ENCODE results near the gene CLEC18A.

CLEC18A gene

GRCh38 chr16:69939821-69940585, 11.1 kb upstream of the CLEC18A start:
- Histone ChIP-seq H3K27ac (no peak overlapping the region), H3K27me3 (ENCODE audit: control insufficient read depth, insufficient read depth, low read length) (no peaks in the 10 kb centered on the region), H3K36me3 (ENCODE audit: control insufficient read depth, insufficient read depth, low read length) (no peaks in the 10 kb centered on the region), H3K9ac (no peak overlapping the region), H3K4me2 (ENCODE audit: low read length) (no peak overlapping the region), H3K9me3 (ENCODE audit: control insufficient read depth, low read length) (no peaks in the 10 kb centered on the region), H3K4me1 (no peaks in the 10 kb centered on the region), H3K79me2 (no peaks in the 10 kb centered on the region), H2AFZ (no peak overlapping the region), H3K4me3 (ENCODE audit: low read depth, low read length) (no peak overlapping the region)
- TF ChIP-seq CTCF (IDR thresholded peaks at IDR 0.05): no peak

- no peak overlapping the region for H2AFZ ChIP-seq
- H3K4me2 ChIP-seq (ENCODE audit: low read length): no peak overlapping the region
- no peaks in the 10 kb centered on the region for H3K4me1 ChIP-seq
- H3K79me2 ChIP-seq: no peaks in the 10 kb centered on the region
- no peak overlapping the region for H3K4me3 ChIP-seq (ENCODE audit: low read depth, low read length)
- H3K9ac ChIP-seq: no peak overlapping the region
- no peaks in the 10 kb centered on the region for H3K9me3 ChIP-seq (ENCODE audit: control insufficient read depth, low read length)
- no peaks in the 10 kb centered on the region for H3K27me3 ChIP-seq (ENCODE audit: control insufficient read depth, insufficient read depth, low read length)
- no peak overlapping the region for H3K27ac ChIP-seq
- H3K36me3 ChIP-seq (ENCODE audit: control insufficient read depth, insufficient read depth, low read length): no peaks in the 10 kb centered on the region
- TF ChIP-seq CTCF (IDR thresholded peaks at IDR 0.05): no peak
Measured at GRCh38 chr16:69940676-69941075, 10.5 kb upstream of the CLEC18A start.

GRCh38 chr16:69941251-69942098, 9.7 kb upstream of the CLEC18A start:
- no peak overlapping the region for H3K4me3 ChIP-seq (ENCODE audit: low read depth, low read length)
- no peak for TF ChIP-seq CTCF (IDR thresholded peaks at IDR 0.05)
- H3K27me3 ChIP-seq (ENCODE audit: control insufficient read depth, insufficient read depth, low read length): no peaks in the 10 kb centered on the region
- H3K4me2 ChIP-seq (ENCODE audit: low read length): no peak overlapping the region
- H3K36me3 ChIP-seq (ENCODE audit: control insufficient read depth, insufficient read depth, low read length): no peaks in the 10 kb centered on the region
- H3K27ac ChIP-seq: no peak overlapping the region
- no peak overlapping the region for H3K9ac ChIP-seq
- H3K4me1 ChIP-seq: no peaks in the 10 kb centered on the region
- no peaks in the 10 kb centered on the region for H3K9me3 ChIP-seq (ENCODE audit: control insufficient read depth, low read length)
- H2AFZ ChIP-seq: no peak overlapping the region
- no peaks in the 10 kb centered on the region for H3K79me2 ChIP-seq

- no peaks in the 10 kb centered on the region for H3K79me2 ChIP-seq
- H3K4me1 ChIP-seq: no peaks in the 10 kb centered on the region
- no peaks in the 10 kb centered on the region for H3K9me3 ChIP-seq (ENCODE audit: control insufficient read depth, low read length)
- H3K27ac ChIP-seq: no peak overlapping the region
- no peak overlapping the region for H3K4me2 ChIP-seq (ENCODE audit: low read length)
- H3K9ac ChIP-seq: no peak overlapping the region
- H2AFZ ChIP-seq: no peak overlapping the region
- no peaks in the 10 kb centered on the region for H3K27me3 ChIP-seq (ENCODE audit: control insufficient read depth, insufficient read depth, low read length)
- no peak overlapping the region for H3K4me3 ChIP-seq (ENCODE audit: low read depth, low read length)
- H3K36me3 ChIP-seq (ENCODE audit: control insufficient read depth, insufficient read depth, low read length): no peaks in the 10 kb centered on the region
- no peak for TF ChIP-seq CTCF (IDR thresholded peaks at IDR 0.05)
Measured at GRCh38 chr16:69942099-69942491, 9.0 kb upstream of the CLEC18A start.
